Ascending aorta (tissue), 2 donors: ENCODE data around the gene TRPC6. TPM values are rescaled to one million over a fixed set of nuclear protein-coding genes. Genes with fewer than 3 reads are reported as not detected.
A peak's percentile ranks its signal among the peaks of the same experiment; 100 is the strongest.
"Not testable (repeated sequence)": the region's sequence is repeated elsewhere in the genome, so short reads cannot be mapped to it uniquely, and the experiment has no call there.

Source experiments
- DNase-seq, 2 donors: peaks; one replicate each; pipeline ENCODE4 v3.0.0-alpha.2; 2019; ENCODE audit warnings: low spot score in 2 of 2
- H3K27ac ChIP-seq, 2 donors: fragments of 200-600 bp; sonication (generic); one replicate each; pipeline ENCODE4 v1.5.1; 2016 to 2017; ENCODE audit warnings: mild to moderate bottlenecking in 1 of 2
- H3K27me3 ChIP-seq: fragments of 200-600 bp; sonication (generic); one replicate; pipeline ENCODE4 v1.5.1; 2017
- H3K36me3 ChIP-seq, 2 donors: fragments of 200-600 bp; sonication (generic); one replicate each; pipeline ENCODE4 v1.5.1; 2016
- H3K4me1 ChIP-seq, 2 donors: fragments of 200-600 bp; sonication (generic); one replicate each; pipeline ENCODE4 v1.5.1; 2016 to 2017; ENCODE audit warnings: mild to moderate bottlenecking in 1 of 2
- H3K4me3 ChIP-seq, 2 donors: fragments of 200-600 bp; sonication (generic); one replicate each; pipeline ENCODE4 v1.5.1; 2016 to 2017; ENCODE audit warnings: mild to moderate bottlenecking in 1 of 2
- H3K9me3 ChIP-seq, 2 donors: fragments of 200-600 bp; sonication (generic); one replicate each; pipeline ENCODE4 v1.5.1; 2016
- intact Hi-C: fragments of 100-400 bp; cut with DNase I; formaldehyde crosslinking; loops from one replicate; pipeline ENCODE4 v1.15.1; 2023
- total RNA-seq: library from RNA; depleted of rRNA; stranded (reverse); fragments of >200 nt; gene quantifications from one replicate; pipeline ENCODE4 v1.1.0, GENCODE V29; 2016
- TF ChIP-seq, protein P1 (sequence below), 3 experiments: fragments of 200-600 bp in 2 of 3; fragments of 450-650 bp in 1 of 3; sonication (generic) in 2 of 3; IDR thresholded peaks; one replicate each; pipeline ENCODE4 v1.5.1; 2016 to 2019; ENCODE audit warnings: antibody characterized with exemption in 3 of 3, mild to moderate bottlenecking in 1 of 3, moderate library complexity in 1 of 3

Gene TRPC6
- total RNA-seq, 1 donor from 2014 or later, result 4.8 TPM

DNA sequence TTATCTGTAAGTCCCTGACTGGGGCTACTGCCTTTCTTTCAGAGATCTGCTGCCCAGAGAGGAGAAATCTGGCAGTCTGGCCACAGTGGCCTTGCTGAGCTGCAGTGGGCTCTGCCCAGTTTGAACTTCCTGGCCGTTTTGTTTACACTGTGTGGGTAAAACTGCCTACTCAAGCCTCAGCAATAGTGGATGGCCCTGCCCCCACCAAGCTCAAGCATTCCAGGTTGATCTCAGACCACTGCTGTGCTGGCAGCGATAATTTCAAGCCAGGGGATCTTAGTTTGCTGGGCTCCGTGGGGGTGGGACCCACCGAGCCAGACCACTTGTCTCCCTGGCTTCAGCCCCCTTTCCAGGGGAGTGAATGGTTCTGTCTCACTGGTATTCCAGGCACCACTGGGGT is 117.5 kb downstream of the TRPC6 start:
- no peak for DNase-seq
- H3K27me3 ChIP-seq, result no peaks in the 10 kb centered on the region
- no peaks in the 10 kb centered on the region for H3K4me1 ChIP-seq
- H3K27ac ChIP-seq, result no peak overlapping the region
- no peak overlapping the region for H3K4me3 ChIP-seq
- intact Hi-C loops, result no loop called here
- no peaks in the 10 kb centered on the region for H3K36me3 ChIP-seq
- no peaks in the 10 kb centered on the region for H3K9me3 ChIP-seq
- TF ChIP-seq, protein P1, sequence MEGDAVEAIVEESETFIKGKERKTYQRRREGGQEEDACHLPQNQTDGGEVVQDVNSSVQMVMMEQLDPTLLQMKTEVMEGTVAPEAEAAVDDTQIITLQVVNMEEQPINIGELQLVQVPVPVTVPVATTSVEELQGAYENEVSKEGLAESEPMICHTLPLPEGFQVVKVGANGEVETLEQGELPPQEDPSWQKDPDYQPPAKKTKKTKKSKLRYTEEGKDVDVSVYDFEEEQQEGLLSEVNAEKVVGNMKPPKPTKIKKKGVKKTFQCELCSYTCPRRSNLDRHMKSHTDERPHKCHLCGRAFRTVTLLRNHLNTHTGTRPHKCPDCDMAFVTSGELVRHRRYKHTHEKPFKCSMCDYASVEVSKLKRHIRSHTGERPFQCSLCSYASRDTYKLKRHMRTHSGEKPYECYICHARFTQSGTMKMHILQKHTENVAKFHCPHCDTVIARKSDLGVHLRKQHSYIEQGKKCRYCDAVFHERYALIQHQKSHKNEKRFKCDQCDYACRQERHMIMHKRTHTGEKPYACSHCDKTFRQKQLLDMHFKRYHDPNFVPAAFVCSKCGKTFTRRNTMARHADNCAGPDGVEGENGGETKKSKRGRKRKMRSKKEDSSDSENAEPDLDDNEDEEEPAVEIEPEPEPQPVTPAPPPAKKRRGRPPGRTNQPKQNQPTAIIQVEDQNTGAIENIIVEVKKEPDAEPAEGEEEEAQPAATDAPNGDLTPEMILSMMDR (IDR thresholded peaks at IDR 0.05), result no peak

DNA sequence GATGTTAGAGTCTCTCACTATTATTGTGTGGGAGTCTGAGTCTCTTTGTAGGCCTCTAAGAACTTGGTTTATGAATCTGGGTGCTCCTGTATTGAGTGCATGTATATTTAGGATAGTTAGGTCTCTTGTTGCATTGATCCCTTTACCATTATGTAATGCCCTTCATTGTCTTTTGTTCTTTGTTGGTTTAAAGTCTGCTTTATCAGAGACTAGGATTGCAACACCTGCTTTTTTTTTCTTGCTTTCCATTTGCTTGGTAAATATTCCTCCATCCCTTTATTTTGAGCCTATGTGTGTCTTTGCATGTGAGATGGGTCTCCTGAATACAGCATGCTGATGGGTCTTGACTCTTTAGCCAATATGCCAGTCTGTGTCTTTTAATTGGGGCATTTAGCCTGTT is 119.4 kb downstream of the TRPC6 start:
- H3K36me3 ChIP-seq, H3K9me3 ChIP-seq, H3K27me3 ChIP-seq, H3K4me3 ChIP-seq, intact Hi-C loops, H3K4me1 ChIP-seq, DNase-seq, H3K27ac ChIP-seq: not testable (repeated sequence)

DNA sequence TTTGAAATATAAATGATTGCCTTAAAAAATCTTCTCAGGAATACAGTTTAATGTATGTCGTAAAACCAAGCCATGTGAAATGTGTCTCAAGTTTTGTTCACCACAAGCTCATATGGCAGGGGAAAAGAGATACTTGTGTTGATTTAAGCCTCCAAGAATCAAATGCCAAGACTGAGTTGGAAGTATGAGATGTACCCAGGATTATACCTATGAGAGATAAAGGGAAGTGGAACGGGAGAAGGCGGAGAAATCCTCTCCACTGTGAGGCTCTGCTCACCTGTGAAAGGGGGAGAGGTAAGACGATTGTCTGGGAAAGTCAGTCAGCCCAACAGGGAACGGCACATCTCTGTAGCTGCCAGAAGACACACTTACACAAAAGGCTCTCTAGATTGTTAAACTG is 124.8 kb downstream of the TRPC6 start:
- no peak overlapping the region for H3K27ac ChIP-seq
- intact Hi-C loops, result loop anchor here (5.0 kb wide), 1 partner anchor 388 kb away; no protein-coding TSS in a partner anchor
- no peaks in the 10 kb centered on the region for H3K4me1 ChIP-seq
- no peaks in the 10 kb centered on the region for H3K9me3 ChIP-seq
- H3K27me3 ChIP-seq, result no peaks in the 10 kb centered on the region
- H3K4me3 ChIP-seq, result no peak overlapping the region
- H3K36me3 ChIP-seq, result no peaks in the 10 kb centered on the region
- DNase-seq, result no peak
- TF ChIP-seq, protein P1 (IDR thresholded peaks at IDR 0.05), result no peak

DNA sequence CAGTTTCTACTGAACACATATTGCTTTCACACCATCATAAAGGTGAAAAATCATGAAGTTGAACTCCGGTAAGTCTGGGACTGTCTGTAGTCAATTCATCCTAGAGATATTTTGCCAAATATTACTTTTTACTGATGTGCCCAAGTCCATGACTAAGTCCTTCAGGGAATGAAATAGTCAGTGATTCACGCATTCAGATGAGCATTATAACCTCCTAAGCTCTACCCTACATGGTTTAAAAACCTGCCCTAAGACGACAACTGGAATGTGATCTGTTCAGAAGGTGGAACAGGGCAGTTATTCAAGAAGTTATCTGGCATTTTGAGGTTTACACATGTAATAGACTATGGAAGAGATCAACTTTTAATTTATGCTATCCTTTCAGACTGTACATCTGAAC is 125.6 kb downstream of the TRPC6 start:
- Histone ChIP-seq H3K36me3 (no peaks in the 10 kb centered on the region), H3K27me3 (no peaks in the 10 kb centered on the region), H3K27ac (no peak overlapping the region), H3K9me3 (no peaks in the 10 kb centered on the region), H3K4me3 (no peak overlapping the region), H3K4me1 (no peaks in the 10 kb centered on the region)
- intact Hi-C loops, result loop anchor here (5.0 kb wide), 1 partner anchor 389 kb away; no protein-coding TSS in a partner anchor
- no peak for DNase-seq
- TF ChIP-seq, protein P1 (IDR thresholded peaks at IDR 0.05), result no peak

DNA sequence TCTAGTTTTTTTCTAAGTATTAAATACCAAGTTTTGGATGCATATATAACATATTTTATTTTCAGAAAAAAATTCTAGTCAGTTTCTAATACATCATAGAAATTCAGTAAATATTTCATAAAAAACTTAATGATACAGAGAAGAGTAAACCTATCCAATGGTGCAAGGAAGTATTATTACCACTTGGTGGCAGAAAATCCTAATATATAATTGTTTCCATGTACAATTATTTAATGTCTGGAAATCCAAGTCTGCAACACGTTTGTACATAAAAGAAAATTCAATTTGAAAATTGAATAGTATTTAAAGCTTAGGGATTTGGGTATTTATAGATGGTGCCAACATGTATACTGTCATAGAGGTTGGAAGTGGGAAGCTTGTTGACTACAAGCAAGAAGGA is 127.0 kb downstream of the TRPC6 start:
- Histone ChIP-seq H3K4me3 (no peak overlapping the region), H3K27ac (no peak overlapping the region), H3K9me3 (no peaks in the 10 kb centered on the region), H3K4me1 (no peaks in the 10 kb centered on the region), H3K36me3 (no peaks in the 10 kb centered on the region), H3K27me3 (no peaks in the 10 kb centered on the region)
- TF ChIP-seq, protein P1 (IDR thresholded peaks at IDR 0.05), result peak in 2 of 3 experiments; percentile 13 to 39
- DNase-seq, result no peak
- intact Hi-C loops, result loop anchor here (5.0 kb wide), 1 partner anchor 390 kb away; no protein-coding TSS in a partner anchor

DNA sequence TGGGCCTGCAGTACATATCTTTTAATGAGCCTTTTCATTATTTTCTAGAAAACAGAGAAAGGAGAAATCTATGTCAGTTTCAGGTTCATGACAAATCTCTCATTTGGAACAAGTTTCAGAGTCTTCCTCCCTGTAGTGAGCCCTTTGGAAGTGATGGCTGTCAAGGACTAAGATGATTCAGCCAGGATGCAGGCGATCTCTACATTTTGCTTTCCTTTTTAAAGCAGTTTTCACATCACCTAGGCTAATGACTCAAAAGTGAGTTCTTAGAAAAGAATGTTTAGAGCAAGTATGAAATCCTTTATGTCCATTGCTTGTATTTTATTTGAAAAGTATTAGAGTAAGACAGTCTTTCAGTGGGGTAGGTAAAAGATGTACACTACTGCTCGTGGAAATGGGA is 130.1 kb downstream of the TRPC6 start:
- DNase-seq, result no peak
- H3K27ac ChIP-seq, result no peak overlapping the region
- H3K36me3 ChIP-seq, result no peaks in the 10 kb centered on the region
- TF ChIP-seq, protein P1 (IDR thresholded peaks at IDR 0.05), result no peak
- no peaks in the 10 kb centered on the region for H3K27me3 ChIP-seq
- H3K9me3 ChIP-seq, result no peaks in the 10 kb centered on the region
- H3K4me3 ChIP-seq, result no peak overlapping the region
- H3K4me1 ChIP-seq, result no peaks in the 10 kb centered on the region
- intact Hi-C loops, result no loop called here
